Measurements from ENCODE around the gene EFNA3.

The EFNA3 gene

GRCh38 chr1:155083865-155084721, 5.5 kb downstream of the EFNA3 start:
- no peak for DNase-seq (ENCODE audit: low read depth)

DNA sequence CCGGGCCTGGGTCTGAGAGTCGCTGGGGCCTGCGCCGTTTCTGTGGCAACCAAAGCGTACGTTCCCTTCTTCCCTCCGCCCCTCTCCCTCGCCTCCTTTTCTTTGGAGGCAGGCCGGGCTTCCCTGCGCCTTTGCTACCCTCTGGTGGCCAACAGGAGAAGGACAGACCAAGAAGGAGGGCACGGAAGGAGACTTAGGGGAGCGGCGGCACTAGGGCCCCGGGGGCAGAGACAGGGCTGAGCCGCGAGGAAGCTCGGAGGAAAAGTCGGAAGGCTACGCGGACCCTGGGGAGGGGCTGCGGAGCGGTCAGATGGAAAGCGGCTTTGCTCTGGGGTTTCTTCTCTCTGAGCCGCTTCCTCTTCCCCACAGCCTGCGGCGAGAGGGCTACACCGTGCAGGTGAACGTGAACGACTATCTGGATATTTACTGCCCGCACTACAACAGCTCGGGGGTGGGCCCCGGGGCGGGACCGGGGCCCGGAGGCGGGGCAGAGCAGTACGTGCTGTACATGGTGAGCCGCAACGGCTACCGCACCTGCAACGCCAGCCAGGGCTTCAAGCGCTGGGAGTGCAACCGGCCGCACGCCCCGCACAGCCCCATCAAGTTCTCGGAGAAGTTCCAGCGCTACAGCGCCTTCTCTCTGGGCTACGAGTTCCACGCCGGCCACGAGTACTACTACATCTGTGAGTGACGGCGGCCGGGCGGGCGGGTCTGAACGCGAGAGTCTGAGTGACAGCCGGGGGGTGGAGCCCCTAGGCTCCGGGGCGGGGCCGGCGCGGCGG, 6.3 kb downstream of the EFNA3 start:
- DNase-seq (ENCODE audit: low read depth) = peak; percentile 87

GRCh38 chr1:155085504-155086127, 7.0 kb downstream of the EFNA3 start:
- DNase-seq (ENCODE audit: low read depth) = peak; percentile 87

DNA sequence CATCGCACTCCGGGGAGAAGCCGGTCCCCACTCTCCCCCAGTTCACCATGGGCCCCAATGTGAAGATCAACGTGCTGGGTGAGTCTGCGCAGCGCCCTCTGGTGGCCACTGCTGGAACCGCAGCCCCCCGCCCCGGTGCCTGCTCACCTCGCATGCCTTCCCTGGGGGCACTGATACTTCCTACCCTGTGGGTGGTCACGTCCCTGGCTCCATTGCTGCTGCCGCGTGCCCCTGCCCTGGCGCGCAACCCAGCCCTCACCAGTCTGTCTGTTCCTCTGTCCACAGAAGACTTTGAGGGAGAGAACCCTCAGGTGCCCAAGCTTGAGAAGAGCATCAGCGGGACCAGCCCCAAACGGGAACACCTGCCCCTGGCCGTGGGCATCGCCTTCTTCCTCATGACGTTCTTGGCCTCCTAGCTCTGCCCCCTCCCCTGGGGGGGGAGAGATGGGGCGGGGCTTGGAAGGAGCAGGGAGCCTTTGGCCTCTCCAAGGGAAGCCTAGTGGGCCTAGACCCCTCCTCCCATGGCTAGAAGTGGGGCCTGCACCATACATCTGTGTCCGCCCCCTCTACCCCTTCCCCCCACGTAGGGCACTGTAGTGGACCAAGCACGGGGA, 7.6 kb downstream of the EFNA3 start:
- peak; percentile 55 for DNase-seq (ENCODE audit: low read depth)

GRCh38 chr1:155086856-155087535, 8.4 kb downstream of the EFNA3 start:
- DNase-seq (ENCODE audit: low read depth) = no peak

DNA sequence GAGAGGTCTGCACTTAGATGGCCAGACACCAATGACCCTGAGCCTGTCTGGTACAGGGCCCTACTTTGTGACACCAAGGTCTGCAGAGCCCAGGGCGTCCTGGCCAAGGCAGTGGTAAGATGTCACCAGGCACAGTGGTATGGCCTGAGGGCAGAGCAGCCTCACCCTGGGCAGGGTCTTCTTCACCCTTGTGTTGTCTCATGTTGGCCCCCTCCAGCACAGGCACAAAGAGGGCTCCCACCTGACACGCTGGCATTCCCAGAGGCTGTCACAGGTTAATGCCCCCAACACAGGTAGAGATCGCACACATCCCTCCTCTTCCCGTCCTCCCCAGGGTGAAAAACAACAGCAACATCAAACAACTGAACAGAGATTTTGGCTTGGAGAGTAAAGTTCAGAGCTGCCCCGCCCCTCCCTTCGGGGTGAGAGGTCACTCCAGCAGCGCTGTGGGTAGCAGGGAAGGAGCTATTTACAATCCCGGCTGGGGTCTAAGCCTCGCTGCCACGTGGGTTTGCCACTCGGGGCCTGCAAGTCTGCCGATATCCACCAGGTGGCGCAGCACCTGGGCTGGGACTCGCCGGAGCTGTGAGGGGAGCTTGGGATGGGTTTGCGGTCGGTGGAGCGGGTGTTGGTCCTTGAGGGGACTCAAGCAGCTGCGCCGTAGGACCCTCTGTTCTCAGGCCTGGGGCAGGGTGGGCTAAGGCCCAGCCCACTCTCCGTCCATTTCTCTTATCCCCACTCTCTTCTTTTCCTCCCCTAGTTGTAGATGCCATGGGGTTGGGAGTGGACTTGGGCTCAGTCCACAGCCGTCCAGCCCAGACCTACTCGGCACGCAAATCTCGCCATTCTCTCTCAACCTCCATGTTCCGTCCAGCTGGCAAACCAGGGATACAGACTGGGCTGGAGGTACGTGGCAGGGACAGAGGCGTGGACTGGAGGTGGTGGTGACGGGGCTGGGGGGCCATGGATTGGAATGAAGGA, 12.7 kb downstream of the EFNA3 start:
- DNase-seq (ENCODE audit: low read depth) = peak; percentile 72

DNA sequence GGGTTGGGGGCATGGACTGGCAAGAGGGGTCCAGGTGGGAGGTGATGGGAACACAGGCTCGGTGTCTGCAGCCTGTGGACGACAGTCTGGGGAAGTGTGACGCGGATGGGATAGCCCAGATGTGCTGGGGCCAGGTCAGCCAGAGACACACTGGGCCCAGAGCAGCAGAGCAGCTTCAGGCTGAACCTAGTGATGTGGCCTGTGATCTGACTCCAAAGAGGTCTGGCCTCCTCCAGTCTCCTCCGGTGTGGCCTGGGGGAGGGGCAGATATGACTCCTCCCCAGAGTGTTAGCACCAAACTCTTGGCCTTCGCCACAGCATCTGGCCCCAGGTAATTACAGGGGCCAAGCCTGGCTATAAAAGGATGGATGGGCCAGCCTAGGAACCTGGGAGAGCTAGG, 13.5 kb downstream of the EFNA3 start:
- no peak for DNase-seq (ENCODE audit: low read depth)

DNA sequence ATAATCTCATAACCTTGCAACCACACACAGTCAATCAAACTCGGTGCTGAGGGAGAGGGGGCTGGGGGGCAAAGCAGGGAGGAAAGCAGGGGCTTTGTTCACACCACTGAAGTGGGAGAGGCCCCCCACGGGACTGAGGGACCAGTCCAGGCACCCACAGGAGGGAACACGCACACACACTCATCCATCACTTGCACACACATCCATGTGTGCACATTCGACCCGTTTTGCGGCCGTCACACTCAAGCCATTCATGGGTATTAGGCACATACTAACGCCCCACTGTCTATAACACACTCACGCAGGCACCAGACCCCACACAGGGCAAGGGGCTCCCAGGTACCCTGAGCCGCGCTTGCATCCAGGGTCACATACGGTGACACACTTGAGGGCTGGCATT, 14.0 kb downstream of the EFNA3 start:
- DNase-seq (ENCODE audit: low read depth) = no peak

GRCh38 chr1:155093911-155094621, 15.4 kb downstream of the EFNA3 start:
- DNase-seq (ENCODE audit: low read depth) = no peak

- DNase-seq (ENCODE audit: low read depth) = no peak
Observed at GRCh38 chr1:155094622-155094948, 15.9 kb downstream of the EFNA3 start.

GRCh38 chr1:155099331-155099730, 20.7 kb downstream of the EFNA3 start:
- DNase-seq (ENCODE audit: low read depth) = no peak

- no peak for DNase-seq (ENCODE audit: low read depth)
Observed at GRCh38 chr1:155103325-155103724, 24.7 kb downstream of the EFNA3 start.

GRCh38 chr1:155104605-155105534, 26.2 kb downstream of the EFNA3 start:
- no peak for DNase-seq (ENCODE audit: low read depth)

DNA sequence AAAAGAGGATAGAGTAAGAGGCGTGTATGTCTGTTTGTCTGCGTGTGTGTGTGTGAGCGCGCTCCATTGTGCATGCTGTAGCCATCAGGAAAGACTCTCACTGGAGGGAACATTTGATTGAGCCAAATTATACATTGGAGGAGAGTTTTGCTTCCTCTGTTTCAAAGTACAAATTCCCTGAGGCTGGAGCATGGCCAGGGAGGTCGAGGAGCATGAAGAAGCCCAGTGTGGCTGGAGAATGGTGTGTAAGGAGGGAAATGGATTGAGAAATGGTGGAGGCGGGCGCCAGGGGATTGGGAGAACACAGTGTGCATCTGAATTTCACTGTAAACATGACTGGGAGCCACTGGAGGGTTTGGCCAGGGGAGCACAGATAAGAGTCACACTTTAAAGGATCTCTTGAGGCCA, 27.0 kb downstream of the EFNA3 start:
- no peak for DNase-seq (ENCODE audit: low read depth)

- no peak for DNase-seq (ENCODE audit: low read depth)
Observed at GRCh38 chr1:155106862-155107261, 28.2 kb downstream of the EFNA3 start.

- DNase-seq (ENCODE audit: low read depth) = no peak
Observed at GRCh38 chr1:155107309-155108264, 28.9 kb downstream of the EFNA3 start.

GRCh38 chr1:155108296-155108695, 29.7 kb downstream of the EFNA3 start:
- DNase-seq (ENCODE audit: low read depth) = no peak

DNA sequence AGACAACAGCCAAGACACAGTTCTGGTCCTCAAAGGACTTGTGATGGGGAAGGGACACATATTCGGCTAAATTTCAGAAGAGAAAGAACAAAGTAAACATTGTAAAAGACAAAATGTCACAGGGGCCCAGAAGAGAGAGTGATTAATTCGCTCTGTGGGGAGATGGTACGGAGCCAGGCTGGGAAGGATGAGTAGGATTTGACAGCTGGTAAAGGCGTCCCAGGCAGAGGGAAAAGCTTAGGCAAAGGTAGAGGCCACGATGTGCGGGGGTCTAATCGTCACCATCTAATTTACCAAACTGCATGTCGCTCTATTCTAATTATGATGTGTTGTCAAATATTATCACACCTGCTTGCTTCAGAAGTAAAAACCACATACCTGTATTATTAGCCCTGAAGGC, 31.7 kb downstream of the EFNA3 start:
- no peak for DNase-seq (ENCODE audit: low read depth)

All from stimulated activated CD4-positive, alpha-beta T cell treated with anti-CD3 and anti-CD28 coated beads, Interleukin-2, amount 100 ng/mL, for 4 hours (primary cell).